HG02759 (cell line): ENCODE results near the gene PNO1.
"Not testable (repeated sequence)": the region's sequence is repeated elsewhere in the genome, so short reads cannot be mapped to it uniquely, and the experiment has no call there.

Experiments used
- ATAC-seq: cut with Tn5 transposase; IDR thresholded peaks from one replicate; pipeline ENCODE4 v1.9.1; 2021; ENCODE audit warnings: mild to moderate bottlenecking, moderate library complexity; ENCODE audit not compliant: unreplicated experiment

The PNO1 gene

GRCh38 chr2:68156419-68156818 lies 1.3 kb upstream of the PNO1 start:
- ATAC-seq: no peak

DNA sequence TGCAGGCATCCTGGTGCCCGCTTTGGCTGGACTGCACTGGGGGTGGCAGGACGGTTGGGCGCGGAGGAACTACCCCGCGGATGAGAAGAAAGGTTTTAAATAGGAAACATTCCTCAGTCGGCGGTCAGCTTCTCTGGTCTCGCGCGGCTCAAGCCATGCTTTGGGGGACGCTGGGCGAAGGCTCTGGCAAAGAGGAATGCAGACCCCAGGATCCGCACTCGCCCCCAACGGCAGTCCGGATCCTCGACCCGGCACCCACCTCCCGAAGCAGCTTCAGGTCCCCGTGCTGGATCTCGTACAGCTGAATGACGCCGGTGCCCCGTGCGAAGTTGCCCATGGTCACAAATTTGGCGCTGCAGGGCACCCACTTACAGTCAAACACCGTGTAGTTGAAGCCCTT lies 686 bp upstream of the PNO1 start:
- ATAC-seq: peak; percentile 27

DNA sequence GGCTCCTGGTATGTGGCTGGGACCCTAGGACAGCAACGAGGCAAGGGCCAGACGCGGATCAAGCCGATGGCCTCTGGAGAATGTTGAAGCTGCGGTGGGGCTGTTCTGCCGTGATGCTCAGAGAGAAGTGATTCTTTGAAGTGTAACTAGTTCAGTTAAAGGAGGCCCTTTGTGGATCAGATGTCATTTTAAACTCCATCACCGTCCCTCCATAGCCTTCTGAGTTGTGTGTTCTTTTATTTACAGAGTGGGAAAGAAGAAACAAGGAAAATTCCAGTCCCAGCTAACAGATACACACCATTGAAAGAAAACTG lies 403 bp downstream of the PNO1 start:
- no peak for ATAC-seq

DNA sequence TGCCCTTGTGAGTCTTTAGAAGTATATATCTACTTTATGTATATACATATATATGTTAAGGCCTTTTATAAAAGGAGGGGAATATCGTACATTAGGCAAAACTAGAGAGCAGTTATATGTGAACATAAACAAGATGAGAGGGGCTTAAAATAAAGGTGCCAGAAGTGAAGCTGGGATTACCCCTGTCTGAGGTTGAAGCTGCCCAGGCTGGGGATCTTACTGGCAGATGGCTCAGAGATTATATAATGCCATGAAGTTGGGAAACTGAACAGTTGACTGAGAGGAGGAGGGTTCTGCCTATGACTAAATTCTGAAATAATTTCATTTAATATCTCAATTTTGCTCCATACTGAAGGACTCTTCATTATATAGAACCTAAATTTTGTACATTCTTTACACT lies 6.0 kb downstream of the PNO1 start:
- ATAC-seq: no peak

- no peak for ATAC-seq
These were observed 9.5 kb downstream of the PNO1 start for GRCh38 chr2:68167186-68167585.

DNA sequence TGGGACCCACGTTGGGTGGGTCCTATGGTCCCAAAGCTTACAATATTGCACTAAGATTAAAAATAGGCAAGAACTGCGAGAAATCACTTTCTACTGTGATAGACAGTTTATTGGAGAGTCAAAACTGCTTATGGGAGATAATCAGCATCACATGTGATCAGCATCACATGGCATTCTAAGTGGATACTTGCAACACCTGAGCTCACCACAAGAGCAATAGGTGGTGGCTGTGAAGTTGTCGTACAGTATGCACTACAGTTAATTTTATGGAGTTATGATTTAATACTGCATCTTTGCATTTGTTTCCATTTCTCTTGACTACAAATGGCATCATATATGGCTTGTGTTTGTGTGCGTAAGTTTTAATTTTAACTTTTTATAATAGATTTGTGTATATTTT lies 11.6 kb downstream of the PNO1 start:
- ATAC-seq: no peak

DNA sequence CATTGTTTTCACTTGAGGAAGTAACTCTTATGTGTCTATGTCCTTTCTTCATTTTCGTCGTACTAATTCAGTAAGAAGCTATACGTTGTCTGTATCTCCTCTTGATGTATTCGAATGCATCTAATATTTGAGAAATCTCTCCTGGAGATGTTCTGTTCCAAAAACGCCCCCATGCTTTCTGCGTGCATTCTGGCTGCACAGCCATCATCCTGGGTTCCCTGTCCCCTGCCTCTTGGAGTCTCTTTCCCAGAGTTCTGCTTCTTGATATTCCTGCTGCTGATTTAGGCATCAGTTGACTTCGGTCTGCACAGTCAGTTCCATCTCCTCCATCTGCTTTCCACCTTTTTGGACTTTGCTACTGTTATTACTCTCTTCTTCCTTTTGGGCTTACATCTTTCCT lies 13.5 kb downstream of the PNO1 start:
- ATAC-seq: no peak

DNA sequence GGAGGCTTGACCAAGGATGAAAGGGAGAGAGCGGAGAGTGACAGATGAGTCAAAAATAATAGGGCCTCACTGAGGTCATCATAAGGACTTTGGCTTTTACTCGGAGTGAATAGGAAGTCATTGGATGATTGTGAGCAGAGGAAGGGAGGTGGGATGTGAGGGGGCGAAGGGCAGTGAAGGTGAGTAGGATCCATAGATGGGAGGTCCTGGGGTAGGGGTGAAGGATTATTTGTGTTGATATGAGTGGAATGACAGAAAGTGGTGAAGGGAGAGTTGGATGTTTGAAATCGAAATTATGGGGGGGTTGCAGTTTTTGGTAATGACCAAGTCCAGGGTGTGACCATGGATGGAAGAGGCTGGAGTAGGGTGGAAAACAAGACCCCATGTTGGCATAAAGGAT lies 14.0 kb downstream of the PNO1 start:
- no peak for ATAC-seq

- ATAC-seq: no peak
These were observed 14.8 kb downstream of the PNO1 start for GRCh38 chr2:68172521-68172920.

DNA sequence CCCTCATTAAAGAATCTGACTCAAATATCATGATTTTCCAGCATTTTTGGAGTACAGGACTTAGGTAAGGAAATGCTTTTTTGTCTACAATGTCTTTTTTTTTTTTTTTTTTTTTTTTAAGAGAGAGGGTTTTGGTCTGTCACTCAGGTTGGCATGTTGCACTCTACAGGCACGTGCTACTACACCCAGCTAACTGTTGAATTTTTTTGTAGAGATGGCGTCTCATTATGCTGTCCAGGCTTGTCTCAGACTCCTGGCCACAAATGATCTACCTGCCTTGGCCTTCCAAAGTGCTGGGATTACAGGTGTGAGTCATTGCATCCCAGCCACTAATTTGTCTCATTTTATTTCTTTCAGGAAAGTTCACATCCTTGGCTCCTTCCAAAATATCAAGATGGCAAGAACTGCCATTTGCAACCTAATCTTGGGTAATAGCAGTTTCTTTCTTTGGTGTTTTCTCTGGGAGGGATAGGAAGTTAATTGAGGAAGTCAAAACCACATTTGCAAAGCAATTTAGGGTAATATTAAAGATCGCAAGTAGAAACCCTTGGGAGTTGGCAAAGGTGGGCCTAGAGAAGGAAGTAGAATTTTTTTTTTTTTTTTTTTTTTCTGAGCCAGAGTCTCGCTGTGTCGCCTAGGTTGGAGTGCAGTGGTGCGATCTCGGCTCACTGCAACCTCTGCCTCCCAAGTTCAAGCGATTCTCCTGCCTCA lies 15.5 kb downstream of the PNO1 start:
- no peak for ATAC-seq

GRCh38 chr2:68175210-68175609 lies 17.5 kb downstream of the PNO1 start:
- ATAC-seq: not testable (repeated sequence)

GRCh38 chr2:68176657-68177056 lies 19.0 kb downstream of the PNO1 start:
- no peak for ATAC-seq

- ATAC-seq: no peak
These were observed 19.9 kb downstream of the PNO1 start for GRCh38 chr2:68177541-68177940.

DNA sequence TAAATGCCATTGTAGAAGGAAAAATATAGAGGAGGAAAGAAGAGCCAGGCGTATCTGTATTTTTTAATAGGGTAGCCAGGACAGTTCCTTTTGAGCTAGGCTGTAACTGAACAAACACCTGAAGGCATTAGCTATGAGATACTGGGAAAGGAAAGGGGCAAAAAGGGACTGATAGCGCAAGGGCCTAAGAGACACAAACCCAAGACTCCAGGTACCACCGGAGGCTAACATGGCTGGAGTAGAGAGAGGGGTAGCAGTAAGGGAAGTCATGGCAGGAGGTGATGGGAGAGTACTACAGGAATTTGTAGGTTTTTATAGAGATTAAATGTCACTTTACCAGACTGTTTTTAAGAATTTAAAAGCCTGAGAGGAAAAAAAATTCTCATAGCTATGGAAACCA lies 20.7 kb downstream of the PNO1 start:
- no peak for ATAC-seq

- ATAC-seq: no peak
These were observed 21.4 kb downstream of the PNO1 start for GRCh38 chr2:68178954-68179627.

DNA sequence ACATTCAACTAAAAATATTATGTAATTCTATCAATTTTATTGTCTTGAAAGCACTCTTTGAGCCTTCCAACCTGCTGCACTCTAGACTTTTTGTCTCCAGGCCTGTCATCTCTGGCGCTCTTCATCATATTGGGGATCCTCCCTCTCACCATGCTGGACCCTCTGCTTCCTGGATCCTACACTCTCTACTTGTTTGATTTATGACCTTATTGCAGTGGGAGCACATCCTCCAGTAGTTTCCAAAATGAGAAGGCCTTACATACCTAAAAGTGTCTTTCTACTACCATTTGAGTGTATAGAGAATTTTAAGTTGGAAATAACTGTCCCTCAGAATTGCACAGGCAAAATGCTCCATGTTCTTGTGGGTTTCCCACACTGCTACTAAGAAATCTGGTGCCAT lies 25.2 kb downstream of the PNO1 start:
- ATAC-seq: no peak

DNA sequence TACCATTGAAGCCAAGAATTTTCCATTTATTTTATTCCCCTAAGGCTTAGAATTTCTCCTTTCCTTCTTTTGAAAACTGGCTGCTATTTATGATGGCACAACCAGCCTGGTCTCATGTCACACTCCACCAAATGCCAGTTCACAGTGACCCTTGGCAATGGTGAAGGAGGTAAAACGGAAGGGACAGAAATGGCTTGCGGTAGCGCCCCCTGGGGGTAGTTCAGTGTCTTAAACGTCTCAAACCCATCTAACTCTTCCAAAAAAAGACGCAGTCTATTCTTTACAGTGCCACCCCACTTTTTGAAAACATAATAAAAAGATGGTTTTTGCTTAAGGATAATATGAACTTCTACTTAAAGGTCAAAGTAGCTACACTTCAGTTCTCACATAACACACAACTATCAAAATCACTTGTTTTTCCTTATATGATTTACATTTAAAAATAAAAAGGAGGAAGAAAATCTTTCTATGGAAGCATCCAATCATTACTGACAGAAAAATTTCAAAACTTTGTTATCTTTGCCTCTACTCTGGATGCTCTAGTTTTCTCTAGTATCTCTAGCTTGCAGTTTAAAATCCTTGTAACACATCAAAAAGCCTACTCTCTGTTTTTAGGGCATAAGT lies 28.0 kb downstream of the PNO1 start:
- ATAC-seq: no peak

- ATAC-seq: no peak
These were observed 29.6 kb downstream of the PNO1 start for GRCh38 chr2:68187329-68187728.

- ATAC-seq: no peak
These were observed 31.1 kb downstream of the PNO1 start for GRCh38 chr2:68188831-68189230.

- no peak for ATAC-seq
These were observed 32.5 kb downstream of the PNO1 start for GRCh38 chr2:68189991-68190784.

GRCh38 chr2:68190991-68191731 lies 33.5 kb downstream of the PNO1 start:
- no peak for ATAC-seq
